Measurements from ENCODE around the gene ARMCX6. TPM values are rescaled to one million over a fixed set of nuclear protein-coding genes. Genes with fewer than 3 reads are reported as not detected.

Gene ARMCX6
- total and polyA plus RNA-seq, 2 donors (not counting 1 experiment from before 2014, with no cell fraction given) = 39.6 to 51.6 TPM

GRCh38 chrX:101659601-101660063, 41.8 kb upstream of the ARMCX6 start, which contains the start of gene ARMCX2:
ARMCX2 (minus strand) TSS chrX:101659850; CDS start chrX:101657588, 2,262 bp downstream.
- CTCF ChIA-PET = no interaction called here
- ATAC-seq (ENCODE audit: low read depth) (peak; percentile 60), DNase-seq (peak; percentile 51)
- intact Hi-C loops (cut with micrococcal nuclease) = no loop called here
- Histone ChIP-seq H3K9ac (ENCODE audit: low read length) (peak within 1 kb of the TSS; percentile 70), H3K4me1 (ENCODE audit: control insufficient read depth in 2 of 2, insufficient read depth in 2 of 2, low read length in 2 of 2) (peaks cover 3 to 9% of the 10 kb centered on the region in 2 donors), H3K27ac (ENCODE audit: low read length in 2 of 2) (peak within 1 kb of the TSS in 1 of 2 donors; percentile 53), H3K27me3 (replicated peaks in 1 of 4; ENCODE audit: control extremely low read depth in 1 of 4, control insufficient read depth in 3 of 4, insufficient read depth in 4 of 4, low read length in 3 of 4) (no peaks in the 10 kb centered on the region), H4K20me1 (ENCODE audit: control insufficient read depth, insufficient read depth, low read length, poor library complexity, severe bottlenecking) (no peaks in the 10 kb centered on the region), H3K4me2 (replicated peaks; ENCODE audit: low read depth, low read length, poor library complexity, severe bottlenecking) (peak within 1 kb of the TSS; percentile 81), H2AFZ (ENCODE audit: insufficient read depth, low read depth, low read length, poor library complexity, severe bottlenecking) (peak within 1 kb of the TSS; percentile 81), H3K79me2 (ENCODE audit: control insufficient read depth, insufficient read depth, low read length) (no peaks in the 10 kb centered on the region), H3K4me3 (ENCODE audit: control extremely low read depth in 1 of 5, extremely low read depth in 1 of 5, insufficient read depth in 1 of 5, low read depth in 2 of 5, low read length in 4 of 5) (peak within 1 kb of the TSS; percentile 19 to 76 (median 66)), H3K36me3 (replicated peaks in 1 of 2; ENCODE audit: control extremely low read depth in 1 of 2, control insufficient read depth in 1 of 2, extremely low read depth in 1 of 2, insufficient read depth in 2 of 2, low read length in 1 of 2) (no peaks in the 10 kb centered on the region), H3K9me3 (ENCODE audit: control extremely low read depth in 1 of 3, control insufficient read depth in 2 of 3, insufficient read depth in 1 of 3, low read length in 2 of 3) (no peaks in the 10 kb centered on the region)
- Mint-ChIP-seq H3K4me3 (peak within 1 kb of the TSS; percentile 89), H3K27ac (peak within 1 kb of the TSS; percentile 65), H3K4me1 (peaks cover 15% of the 10 kb centered on the region), H3K9me3 (ENCODE audit: insufficient read depth) (no peaks in the 10 kb centered on the region), H3K27me3 (peaks cover 7% of the 10 kb centered on the region)
- POLR2A ChIA-PET = interaction anchor here (0.7 to 1.0 kb wide), 2 partner anchors 272 to 562 kb away, joined by 3 read pairs; partner anchors contain the start of gene CENPI
- 1% methylated on average over 15 of the region's 22 CpGs for WGBS (ENCODE audit: insufficient coverage)
- no peak for TF ChIP-seq EZH2 (IDR thresholded peaks at IDR 0.05; ENCODE audit: borderline replicate concordance, insufficient read depth, low read depth, low read length, poor library complexity, severe bottlenecking)
- no peak for TF ChIP-seq CTCF (IDR thresholded peaks at IDR 0.05)

GRCh38 chrX:101658661-101659491, 41.1 kb upstream of the ARMCX6 start:
- Histone ChIP-seq H2AFZ (ENCODE audit: insufficient read depth, low read depth, low read length, poor library complexity, severe bottlenecking) (peak overlapping the region; percentile 81), H3K4me3 (ENCODE audit: control extremely low read depth in 1 of 5, extremely low read depth in 1 of 5, insufficient read depth in 1 of 5, low read depth in 2 of 5, low read length in 4 of 5) (peak overlapping the region; percentile 19 to 76 (median 66)), H3K9ac (ENCODE audit: low read length) (peak overlapping the region; percentile 70), H3K9me3 (ENCODE audit: control extremely low read depth in 1 of 3, control insufficient read depth in 2 of 3, insufficient read depth in 1 of 3, low read length in 2 of 3) (no peaks in the 10 kb centered on the region), H3K79me2 (ENCODE audit: control insufficient read depth, insufficient read depth, low read length) (no peaks in the 10 kb centered on the region), H3K27me3 (replicated peaks in 1 of 4; ENCODE audit: control extremely low read depth in 1 of 4, control insufficient read depth in 3 of 4, insufficient read depth in 4 of 4, low read length in 3 of 4) (no peaks in the 10 kb centered on the region), H3K4me2 (replicated peaks; ENCODE audit: low read depth, low read length, poor library complexity, severe bottlenecking) (peak overlapping the region; percentile 81), H3K4me1 (ENCODE audit: control insufficient read depth in 2 of 2, insufficient read depth in 2 of 2, low read length in 2 of 2) (peaks cover 3 to 9% of the 10 kb centered on the region in 2 donors), H3K27ac (ENCODE audit: low read length in 2 of 2) (peak overlapping the region in 1 of 2 donors; percentile 53), H4K20me1 (ENCODE audit: control insufficient read depth, insufficient read depth, low read length, poor library complexity, severe bottlenecking) (no peaks in the 10 kb centered on the region), H3K36me3 (replicated peaks in 1 of 2; ENCODE audit: control extremely low read depth in 1 of 2, control insufficient read depth in 1 of 2, extremely low read depth in 1 of 2, insufficient read depth in 2 of 2, low read length in 1 of 2) (no peaks in the 10 kb centered on the region)
- WGBS (ENCODE audit: insufficient coverage) = 0% methylated on average over 4 of the region's 38 CpGs
- ChIA-PET POLR2A (interaction anchor here (1.0 kb wide), 1 partner anchor 272 kb away, joined by 3 read pairs; no protein-coding TSS in a partner anchor), CTCF (no interaction called here)
- Mint-ChIP-seq H3K4me1 (peaks cover 15% of the 10 kb centered on the region), H3K4me3 (peak overlapping the region; percentile 89), H3K27me3 (peaks cover 7% of the 10 kb centered on the region), H3K9me3 (ENCODE audit: insufficient read depth) (no peaks in the 10 kb centered on the region), H3K27ac (peak overlapping the region; percentile 65)
- TF ChIP-seq CTCF (IDR thresholded peaks at IDR 0.05) = no peak
- no peak for TF ChIP-seq EZH2 (IDR thresholded peaks at IDR 0.05; ENCODE audit: borderline replicate concordance, insufficient read depth, low read depth, low read length, poor library complexity, severe bottlenecking)
- ATAC-seq (ENCODE audit: low read depth) (peak; percentile 72), DNase-seq (peak; percentile 47)
- intact Hi-C loops (cut with micrococcal nuclease) = no loop called here
